Liver (tissue), 9 donors: Measurements from ENCODE around the gene SCN2A. TPM values are rescaled to one million over a fixed set of nuclear protein-coding genes. Genes with fewer than 3 reads are reported as not detected.

ENCODE experiments used
- DNase-seq: peaks from one replicate; pipeline ENCODE4 v3.0.0-alpha.2; 2017; ENCODE audit warnings: low spot score
- H3K27ac ChIP-seq, 2 donors: one replicate each; pipeline ENCODE4 v1.7.0; 2013; ENCODE audit warnings: inconsistent platforms in 2 of 2, low read length in 2 of 2, control low read depth in 1 of 2, low read depth in 1 of 2, mild to moderate bottlenecking in 1 of 2
- H3K27me3 ChIP-seq, 4 donors: one replicate each; pipeline versions ENCODE4 v1.6.1 to v1.7.0; 2013; ENCODE audit warnings: low read length in 3 of 4, inconsistent platforms in 1 of 4, mild to moderate bottlenecking in 1 of 4, moderate library complexity in 1 of 4; ENCODE audit not compliant: control insufficient read depth in 4 of 4, insufficient read depth in 4 of 4
- H3K36me3 ChIP-seq, 4 donors: one replicate each; pipeline versions ENCODE4 v1.6.1 to v1.7.0; 2013; ENCODE audit warnings: low read length in 3 of 4, mild to moderate bottlenecking in 3 of 4, low read depth in 1 of 4, moderate library complexity in 1 of 4; ENCODE audit not compliant: control insufficient read depth in 4 of 4, insufficient read depth in 3 of 4
- H3K4me1 ChIP-seq, 4 donors: one replicate each; pipeline versions ENCODE4 v1.6.1 to v1.7.0; 2013; ENCODE audit warnings: low read length in 3 of 4, mild to moderate bottlenecking in 3 of 4, moderate library complexity in 1 of 4; ENCODE audit not compliant: control insufficient read depth in 4 of 4, insufficient read depth in 4 of 4
- H3K4me3 ChIP-seq, 3 donors: one replicate each; pipeline versions ENCODE4 v1.6.1 to v1.7.0; 2013; ENCODE audit warnings: low read length in 3 of 3, control low read depth in 1 of 3, low read depth in 1 of 3, mild to moderate bottlenecking in 1 of 3
- H3K9ac ChIP-seq, 2 donors: one replicate each; pipeline ENCODE4 v1.7.0; 2013; ENCODE audit warnings: low read length in 2 of 2, mild to moderate bottlenecking in 2 of 2, moderate library complexity in 2 of 2, control low read depth in 1 of 2, low read depth in 1 of 2
- H3K9me3 ChIP-seq, 4 donors: one replicate each; pipeline versions ENCODE4 v1.6.1 to v1.7.0; 2013; ENCODE audit warnings: low read length in 3 of 4; ENCODE audit not compliant: control insufficient read depth in 4 of 4
- EGR1 ChIP-seq, 2 donors: IDR thresholded peaks; 2 replicates each; pipeline ENCODE4 v1.6.1; 2016 to 2018; ENCODE audit warnings: antibody characterized with exemption in 2 of 2, low read depth in 2 of 2
- HNF4A ChIP-seq, 2 donors: conservative IDR thresholded peaks; 2 replicates each; pipeline ENCODE4 v1.6.1; 2016; ENCODE audit warnings: antibody characterized with exemption in 2 of 2, mild to moderate bottlenecking in 2 of 2
- HNF4G ChIP-seq: IDR thresholded peaks from 2 replicates; pipeline ENCODE4 v1.6.1; 2016; ENCODE audit warnings: antibody characterized with exemption
- JUND ChIP-seq, 2 donors: IDR thresholded peaks; 2 replicates each; pipeline ENCODE4 v1.6.1; 2016; ENCODE audit warnings: antibody characterized with exemption in 2 of 2
- SP1 ChIP-seq: IDR thresholded peaks from 2 replicates; pipeline ENCODE4 v1.6.1; 2018; ENCODE audit warnings: antibody characterized with exemption, mild to moderate bottlenecking
- TAF1 ChIP-seq: conservative IDR thresholded peaks from 2 replicates; pipeline ENCODE4 v1.6.1; 2016; ENCODE audit warnings: antibody characterized with exemption, mild to moderate bottlenecking
- ZBTB33 ChIP-seq: IDR thresholded peaks from 2 replicates; pipeline ENCODE4 v1.6.1; 2016; ENCODE audit warnings: antibody characterized with exemption
- WGBS: extraction: QIAGEN DNeasy Blood & Tissue Kit; methylation state at CpG from one replicate; pipeline ENCODE4 v1.1.7; 2013; 5-methylcytosine and 5-hydroxymethylcytosine counted together
- polyA plus RNA-seq, 2 donors: library from polyadenylated mRNA; stranded (reverse) in 1 of 2; unstranded in 1 of 2; fragments of 200-250 nt in 1 of 2; fragments of >200 nt in 1 of 2; fragmentation: Nextera tagmentation in 1 of 2; extraction: Ambion mirVana in 1 of 2; gene quantifications; one replicate each; pipeline versions ENCODE4 v1.2.1 to v1.2.3, GENCODE V29; 2013 to 2015
- total RNA-seq, 2 donors: library from RNA; depleted of rRNA; stranded (reverse); fragments of >200 nt; gene quantifications; one replicate each; pipeline ENCODE4 v1.2.3, GENCODE V29; 2014
- TF ChIP-seq, protein P1 (sequence below): IDR thresholded peaks from 2 replicates; pipeline ENCODE4 v1.6.1; 2016; ENCODE audit warnings: antibody characterized with exemption
- TF ChIP-seq, protein P2 (sequence below): IDR thresholded peaks from 2 replicates; pipeline ENCODE4 v1.6.1; 2016; ENCODE audit warnings: antibody characterized with exemption, mild to moderate bottlenecking
- donor health status: healthy.
- donor health status: healthy.
- donor health status: healthy.
- donor health status: healthy.
- donor health status: healthy.

The SCN2A gene
- total and polyA plus RNA-seq, 4 donors, result 0.01 to 0.33 (median 0.05) TPM

- 49% methylated on average over 3 of the region's 3 CpGs for WGBS
- Histone ChIP-seq H3K36me3 (no peaks in the 10 kb centered on the region), H3K9ac (no peak overlapping the region), H3K27me3 (peaks cover 0 to 2% (median 0%) of the 10 kb centered on the region in 4 donors), H3K4me3 (no peak overlapping the region), H3K27ac (no peak overlapping the region), H3K4me1 (no peaks in the 10 kb centered on the region), H3K9me3 (no peaks in the 10 kb centered on the region)
- TF ChIP-seq, protein P1, sequence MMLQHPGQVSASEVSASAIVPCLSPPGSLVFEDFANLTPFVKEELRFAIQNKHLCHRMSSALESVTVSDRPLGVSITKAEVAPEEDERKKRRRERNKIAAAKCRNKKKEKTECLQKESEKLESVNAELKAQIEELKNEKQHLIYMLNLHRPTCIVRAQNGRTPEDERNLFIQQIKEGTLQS, result no peak
- TF ChIP-seq, protein P2, sequence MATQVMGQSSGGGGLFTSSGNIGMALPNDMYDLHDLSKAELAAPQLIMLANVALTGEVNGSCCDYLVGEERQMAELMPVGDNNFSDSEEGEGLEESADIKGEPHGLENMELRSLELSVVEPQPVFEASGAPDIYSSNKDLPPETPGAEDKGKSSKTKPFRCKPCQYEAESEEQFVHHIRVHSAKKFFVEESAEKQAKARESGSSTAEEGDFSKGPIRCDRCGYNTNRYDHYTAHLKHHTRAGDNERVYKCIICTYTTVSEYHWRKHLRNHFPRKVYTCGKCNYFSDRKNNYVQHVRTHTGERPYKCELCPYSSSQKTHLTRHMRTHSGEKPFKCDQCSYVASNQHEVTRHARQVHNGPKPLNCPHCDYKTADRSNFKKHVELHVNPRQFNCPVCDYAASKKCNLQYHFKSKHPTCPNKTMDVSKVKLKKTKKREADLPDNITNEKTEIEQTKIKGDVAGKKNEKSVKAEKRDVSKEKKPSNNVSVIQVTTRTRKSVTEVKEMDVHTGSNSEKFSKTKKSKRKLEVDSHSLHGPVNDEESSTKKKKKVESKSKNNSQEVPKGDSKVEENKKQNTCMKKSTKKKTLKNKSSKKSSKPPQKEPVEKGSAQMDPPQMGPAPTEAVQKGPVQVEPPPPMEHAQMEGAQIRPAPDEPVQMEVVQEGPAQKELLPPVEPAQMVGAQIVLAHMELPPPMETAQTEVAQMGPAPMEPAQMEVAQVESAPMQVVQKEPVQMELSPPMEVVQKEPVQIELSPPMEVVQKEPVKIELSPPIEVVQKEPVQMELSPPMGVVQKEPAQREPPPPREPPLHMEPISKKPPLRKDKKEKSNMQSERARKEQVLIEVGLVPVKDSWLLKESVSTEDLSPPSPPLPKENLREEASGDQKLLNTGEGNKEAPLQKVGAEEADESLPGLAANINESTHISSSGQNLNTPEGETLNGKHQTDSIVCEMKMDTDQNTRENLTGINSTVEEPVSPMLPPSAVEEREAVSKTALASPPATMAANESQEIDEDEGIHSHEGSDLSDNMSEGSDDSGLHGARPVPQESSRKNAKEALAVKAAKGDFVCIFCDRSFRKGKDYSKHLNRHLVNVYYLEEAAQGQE, result no peak
- no peak for TF ChIP-seq JUND (IDR thresholded peaks at IDR 0.05)
- no peak for TF ChIP-seq TAF1
- TF ChIP-seq EGR1 (IDR thresholded peaks at IDR 0.05; ENCODE audit: low read depth in 2 of 2), result no peak
- no peak for DNase-seq
Observed at GRCh38 chr2:165402162-165402561, 162.9 kb downstream of the SCN2A start.

- no peaks in the 10 kb centered on the region for H3K36me3 ChIP-seq
- no peak for DNase-seq
- no peak overlapping the region for H3K27ac ChIP-seq
- H3K4me1 ChIP-seq, result no peaks in the 10 kb centered on the region
- no peak overlapping the region for H3K9ac ChIP-seq
- no peak overlapping the region for H3K4me3 ChIP-seq
- H3K9me3 ChIP-seq, result no peaks in the 10 kb centered on the region
- no peaks in the 10 kb centered on the region for H3K27me3 ChIP-seq
- TF ChIP-seq ZBTB33 (no peak), EGR1 (IDR thresholded peaks at IDR 0.05; ENCODE audit: low read depth in 2 of 2) (no peak), HNF4G (no peak)
- TF ChIP-seq, protein P2, result no peak
- WGBS, result 85% methylated on average over 3 of the region's 3 CpGs
Observed at GRCh38 chr2:165406173-165406572, 167.0 kb downstream of the SCN2A start.

- TF ChIP-seq ZBTB33 (no peak), HNF4A (conservative IDR thresholded peaks at IDR 0.05) (no peak), JUND (IDR thresholded peaks at IDR 0.05) (no peak), SP1 (no peak)
Observed at GRCh38 chr2:165407466-165407865, 168.3 kb downstream of the SCN2A start.

More at GRCh38 chr2:165407466-165407865, 168.3 kb downstream of the SCN2A start:
- no peaks in the 10 kb centered on the region for H3K36me3 ChIP-seq
- no peaks in the 10 kb centered on the region for H3K27me3 ChIP-seq
- H3K9me3 ChIP-seq, result no peaks in the 10 kb centered on the region
- H3K9ac ChIP-seq, result no peak overlapping the region
- H3K4me3 ChIP-seq, result no peak overlapping the region
- H3K27ac ChIP-seq, result no peak overlapping the region
- no peaks in the 10 kb centered on the region for H3K4me1 ChIP-seq
- DNase-seq, result no peak
